ENCODE data around the gene CADPS2.

The CADPS2 gene

DNA sequence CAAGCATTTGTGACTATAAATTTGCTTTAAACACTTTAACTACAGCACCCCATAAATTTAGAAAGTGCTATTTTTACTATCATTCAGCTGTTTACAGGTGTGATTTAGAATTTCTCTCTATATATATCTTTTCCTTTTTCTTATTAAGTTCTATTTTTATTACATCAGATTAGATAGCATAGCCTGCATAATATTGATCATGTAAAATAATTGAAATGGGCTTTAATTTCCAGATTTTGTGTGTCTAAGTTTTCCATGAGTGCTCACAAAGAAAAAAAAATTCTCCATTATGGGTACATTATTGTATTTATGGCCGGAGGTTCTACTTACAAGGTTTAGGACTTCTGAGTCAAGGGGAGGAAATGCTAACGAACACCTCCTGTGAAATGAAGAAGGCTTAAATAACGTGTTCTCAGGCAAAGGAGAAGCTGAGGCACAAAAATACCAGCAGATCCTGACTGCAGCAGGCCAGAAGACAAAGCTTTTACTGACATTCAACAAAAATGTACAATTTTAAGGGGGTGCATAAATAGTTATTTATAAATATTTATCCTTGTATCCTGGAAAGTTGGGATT lies 301.5 kb downstream of the CADPS2 start:
- no peak for TF ChIP-seq GLIS3 (CRISPR knock-in tag; IDR thresholded peaks at IDR 0.05)

DNA sequence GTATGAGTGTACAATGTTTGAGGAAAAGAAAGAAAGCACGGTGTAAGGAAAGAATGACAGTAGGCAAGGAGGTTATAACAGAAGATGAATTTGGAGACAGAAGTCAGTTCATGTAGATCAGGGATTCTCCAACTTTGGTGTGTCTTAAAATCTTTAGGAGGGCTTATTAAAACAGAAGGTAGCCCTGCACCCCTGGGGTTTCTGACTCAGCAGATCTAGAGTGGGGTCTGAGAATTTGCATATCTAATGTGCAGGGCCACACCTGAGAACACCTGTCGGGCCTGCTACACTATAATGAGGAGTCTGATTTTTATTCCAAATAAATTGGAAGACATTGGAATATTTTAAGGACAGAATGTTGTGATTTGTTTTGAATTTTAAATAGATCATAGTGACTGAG lies 307.9 kb downstream of the CADPS2 start:
- ATAC-seq = no peak
- TF ChIP-seq ZNF565 (CRISPR knock-in tag; conservative IDR thresholded peaks at IDR 0.05; ENCODE audit: low read depth) (no peak), ARNTL (CRISPR knock-in tag; IDR thresholded peaks at IDR 0.05; ENCODE audit: borderline replicate concordance, low read depth) (no peak), RARB (CRISPR knock-in tag; IDR thresholded peaks at IDR 0.05) (no peak), BACH2 (CRISPR knock-in tag; IDR thresholded peaks at IDR 0.05; ENCODE audit: borderline replicate concordance) (no peak), TCF4 (CRISPR knock-in tag; IDR thresholded peaks at IDR 0.05; ENCODE audit: borderline replicate concordance) (no peak), ESRRG (CRISPR knock-in tag; IDR thresholded peaks at IDR 0.05) (no peak)
- TF ChIP-seq, protein P1, sequence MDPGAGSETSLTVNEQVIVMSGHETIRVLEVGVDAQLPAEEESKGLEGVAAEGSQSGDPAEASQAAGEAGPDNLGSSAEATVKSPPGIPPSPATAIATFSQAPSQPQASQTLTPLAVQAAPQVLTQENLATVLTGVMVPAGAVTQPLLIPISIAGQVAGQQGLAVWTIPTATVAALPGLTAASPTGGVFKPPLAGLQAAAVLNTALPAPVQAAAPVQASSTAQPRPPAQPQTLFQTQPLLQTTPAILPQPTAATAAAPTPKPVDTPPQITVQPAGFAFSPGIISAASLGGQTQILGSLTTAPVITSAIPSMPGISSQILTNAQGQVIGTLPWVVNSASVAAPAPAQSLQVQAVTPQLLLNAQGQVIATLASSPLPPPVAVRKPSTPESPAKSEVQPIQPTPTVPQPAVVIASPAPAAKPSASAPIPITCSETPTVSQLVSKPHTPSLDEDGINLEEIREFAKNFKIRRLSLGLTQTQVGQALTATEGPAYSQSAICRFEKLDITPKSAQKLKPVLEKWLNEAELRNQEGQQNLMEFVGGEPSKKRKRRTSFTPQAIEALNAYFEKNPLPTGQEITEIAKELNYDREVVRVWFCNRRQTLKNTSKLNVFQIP (CRISPR knock-in tag; IDR thresholded peaks at IDR 0.05; ENCODE audit: borderline replicate concordance, low read depth) = no peak
- TF ChIP-seq, protein P2, sequence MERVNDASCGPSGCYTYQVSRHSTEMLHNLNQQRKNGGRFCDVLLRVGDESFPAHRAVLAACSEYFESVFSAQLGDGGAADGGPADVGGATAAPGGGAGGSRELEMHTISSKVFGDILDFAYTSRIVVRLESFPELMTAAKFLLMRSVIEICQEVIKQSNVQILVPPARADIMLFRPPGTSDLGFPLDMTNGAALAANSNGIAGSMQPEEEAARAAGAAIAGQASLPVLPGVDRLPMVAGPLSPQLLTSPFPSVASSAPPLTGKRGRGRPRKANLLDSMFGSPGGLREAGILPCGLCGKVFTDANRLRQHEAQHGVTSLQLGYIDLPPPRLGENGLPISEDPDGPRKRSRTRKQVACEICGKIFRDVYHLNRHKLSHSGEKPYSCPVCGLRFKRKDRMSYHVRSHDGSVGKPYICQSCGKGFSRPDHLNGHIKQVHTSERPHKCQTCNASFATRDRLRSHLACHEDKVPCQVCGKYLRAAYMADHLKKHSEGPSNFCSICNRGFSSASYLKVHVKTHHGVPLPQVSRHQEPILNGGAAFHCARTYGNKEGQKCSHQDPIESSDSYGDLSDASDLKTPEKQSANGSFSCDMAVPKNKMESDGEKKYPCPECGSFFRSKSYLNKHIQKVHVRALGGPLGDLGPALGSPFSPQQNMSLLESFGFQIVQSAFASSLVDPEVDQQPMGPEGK (CRISPR knock-in tag; IDR thresholded peaks at IDR 0.05; ENCODE audit: borderline replicate concordance) = no peak
- TF ChIP-seq, protein P3, sequence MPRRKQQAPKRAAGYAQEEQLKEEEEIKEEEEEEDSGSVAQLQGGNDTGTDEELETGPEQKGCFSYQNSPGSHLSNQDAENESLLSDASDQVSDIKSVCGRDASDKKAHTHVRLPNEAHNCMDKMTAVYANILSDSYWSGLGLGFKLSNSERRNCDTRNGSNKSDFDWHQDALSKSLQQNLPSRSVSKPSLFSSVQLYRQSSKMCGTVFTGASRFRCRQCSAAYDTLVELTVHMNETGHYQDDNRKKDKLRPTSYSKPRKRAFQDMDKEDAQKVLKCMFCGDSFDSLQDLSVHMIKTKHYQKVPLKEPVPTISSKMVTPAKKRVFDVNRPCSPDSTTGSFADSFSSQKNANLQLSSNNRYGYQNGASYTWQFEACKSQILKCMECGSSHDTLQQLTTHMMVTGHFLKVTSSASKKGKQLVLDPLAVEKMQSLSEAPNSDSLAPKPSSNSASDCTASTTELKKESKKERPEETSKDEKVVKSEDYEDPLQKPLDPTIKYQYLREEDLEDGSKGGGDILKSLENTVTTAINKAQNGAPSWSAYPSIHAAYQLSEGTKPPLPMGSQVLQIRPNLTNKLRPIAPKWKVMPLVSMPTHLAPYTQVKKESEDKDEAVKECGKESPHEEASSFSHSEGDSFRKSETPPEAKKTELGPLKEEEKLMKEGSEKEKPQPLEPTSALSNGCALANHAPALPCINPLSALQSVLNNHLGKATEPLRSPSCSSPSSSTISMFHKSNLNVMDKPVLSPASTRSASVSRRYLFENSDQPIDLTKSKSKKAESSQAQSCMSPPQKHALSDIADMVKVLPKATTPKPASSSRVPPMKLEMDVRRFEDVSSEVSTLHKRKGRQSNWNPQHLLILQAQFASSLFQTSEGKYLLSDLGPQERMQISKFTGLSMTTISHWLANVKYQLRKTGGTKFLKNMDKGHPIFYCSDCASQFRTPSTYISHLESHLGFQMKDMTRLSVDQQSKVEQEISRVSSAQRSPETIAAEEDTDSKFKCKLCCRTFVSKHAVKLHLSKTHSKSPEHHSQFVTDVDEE (CRISPR knock-in tag; IDR thresholded peaks at IDR 0.05) = no peak

More for the DNA sequence above, 301.5 kb downstream of the CADPS2 start:
- no peak for ATAC-seq

DNA sequence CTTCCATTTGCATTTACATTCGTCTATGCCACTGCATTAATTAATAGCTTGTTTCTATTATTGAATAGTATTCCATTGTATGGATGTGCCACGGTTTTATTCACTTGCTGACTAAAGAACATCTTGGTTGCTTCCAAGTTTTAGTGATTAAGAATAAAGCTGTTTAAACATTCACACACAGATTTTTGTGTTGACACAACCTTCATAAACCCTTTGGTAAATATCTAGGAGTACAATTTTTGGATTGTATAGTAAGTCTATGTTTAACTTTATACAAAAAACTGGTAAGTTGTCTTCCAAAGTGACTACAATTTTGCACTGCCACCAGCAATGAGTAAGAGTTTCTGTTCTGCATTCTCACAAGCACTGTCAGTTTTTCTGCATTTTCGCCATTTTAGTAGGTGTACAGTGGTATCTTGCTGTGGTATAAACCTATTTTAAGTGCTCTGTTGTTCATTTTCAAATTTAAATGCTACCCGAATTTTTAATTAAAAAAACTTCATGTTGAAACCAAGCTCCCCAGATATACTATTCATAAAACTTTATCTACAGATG lies 308.7 kb downstream of the CADPS2 start:
- TF ChIP-seq SNAI2 (CRISPR knock-in tag; IDR thresholded peaks at IDR 0.05) = no peak
- no peak for TF ChIP-seq TOX (CRISPR knock-in tag; IDR thresholded peaks at IDR 0.05; ENCODE audit: borderline replicate concordance)
- no peak for TF ChIP-seq ZFP30 (CRISPR knock-in tag; IDR thresholded peaks at IDR 0.05)
- TF ChIP-seq ZNF8 (CRISPR knock-in tag; IDR thresholded peaks at IDR 0.05) = no peak
- TF ChIP-seq ARNTL (CRISPR knock-in tag; IDR thresholded peaks at IDR 0.05; ENCODE audit: borderline replicate concordance, low read depth) = no peak
- TF ChIP-seq OSR1 (CRISPR knock-in tag; IDR thresholded peaks at IDR 0.05) = no peak
- no peak for TF ChIP-seq ZC3H10 (CRISPR knock-in tag; IDR thresholded peaks at IDR 0.05)
- TF ChIP-seq RARB (CRISPR knock-in tag; IDR thresholded peaks at IDR 0.05) = no peak
- TF ChIP-seq, protein P2 (CRISPR knock-in tag; IDR thresholded peaks at IDR 0.05; ENCODE audit: borderline replicate concordance) = no peak
- TF ChIP-seq TCF4 (CRISPR knock-in tag; IDR thresholded peaks at IDR 0.05; ENCODE audit: borderline replicate concordance) = no peak
- TF ChIP-seq ZNF70 (CRISPR knock-in tag; IDR thresholded peaks at IDR 0.05) = no peak
- ATAC-seq = no peak

DNA sequence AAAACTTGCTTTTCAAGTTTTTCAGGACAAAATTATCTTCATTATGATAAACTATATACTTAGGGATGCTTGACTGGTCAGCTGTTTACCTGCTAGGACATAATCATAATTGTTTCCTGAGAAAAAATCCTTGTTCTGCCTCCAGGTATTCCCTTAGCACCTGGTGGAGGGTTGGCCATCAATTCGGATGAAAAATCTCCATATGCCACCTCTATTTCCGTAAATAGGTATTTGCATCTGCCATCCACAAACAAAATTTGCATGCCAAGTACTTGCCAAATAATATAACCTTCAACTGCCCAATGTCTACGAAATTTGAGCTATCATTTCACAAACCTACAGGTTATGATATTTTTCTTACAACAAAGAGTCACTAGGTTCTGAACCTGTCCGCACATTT lies 313.6 kb downstream of the CADPS2 start:
- ATAC-seq = no peak
- TF ChIP-seq ZNF70 (CRISPR knock-in tag; IDR thresholded peaks at IDR 0.05) (no peak), ESRRG (CRISPR knock-in tag; IDR thresholded peaks at IDR 0.05) (no peak), TCF4 (CRISPR knock-in tag; IDR thresholded peaks at IDR 0.05; ENCODE audit: borderline replicate concordance) (no peak), OSR1 (CRISPR knock-in tag; IDR thresholded peaks at IDR 0.05) (no peak), ISL1 (CRISPR knock-in tag; IDR thresholded peaks at IDR 0.05) (no peak), ZNF565 (CRISPR knock-in tag; conservative IDR thresholded peaks at IDR 0.05; ENCODE audit: low read depth) (no peak), CSDC2 (CRISPR knock-in tag; IDR thresholded peaks at IDR 0.05) (no peak), ARNTL (CRISPR knock-in tag; IDR thresholded peaks at IDR 0.05; ENCODE audit: borderline replicate concordance, low read depth) (no peak)
- TF ChIP-seq, protein P3 (CRISPR knock-in tag; IDR thresholded peaks at IDR 0.05) = no peak
- TF ChIP-seq, protein P4, sequence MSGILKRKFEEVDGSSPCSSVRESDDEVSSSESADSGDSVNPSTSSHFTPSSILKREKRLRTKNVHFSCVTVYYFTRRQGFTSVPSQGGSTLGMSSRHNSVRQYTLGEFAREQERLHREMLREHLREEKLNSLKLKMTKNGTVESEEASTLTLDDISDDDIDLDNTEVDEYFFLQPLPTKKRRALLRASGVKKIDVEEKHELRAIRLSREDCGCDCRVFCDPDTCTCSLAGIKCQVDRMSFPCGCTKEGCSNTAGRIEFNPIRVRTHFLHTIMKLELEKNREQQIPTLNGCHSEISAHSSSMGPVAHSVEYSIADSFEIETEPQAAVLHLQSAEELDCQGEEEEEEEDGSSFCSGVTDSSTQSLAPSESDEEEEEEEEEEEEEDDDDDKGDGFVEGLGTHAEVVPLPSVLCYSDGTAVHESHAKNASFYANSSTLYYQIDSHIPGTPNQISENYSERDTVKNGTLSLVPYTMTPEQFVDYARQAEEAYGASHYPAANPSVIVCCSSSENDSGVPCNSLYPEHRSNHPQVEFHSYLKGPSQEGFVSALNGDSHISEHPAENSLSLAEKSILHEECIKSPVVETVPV (CRISPR knock-in tag; IDR thresholded peaks at IDR 0.05) = no peak
- TF ChIP-seq, protein P5, sequence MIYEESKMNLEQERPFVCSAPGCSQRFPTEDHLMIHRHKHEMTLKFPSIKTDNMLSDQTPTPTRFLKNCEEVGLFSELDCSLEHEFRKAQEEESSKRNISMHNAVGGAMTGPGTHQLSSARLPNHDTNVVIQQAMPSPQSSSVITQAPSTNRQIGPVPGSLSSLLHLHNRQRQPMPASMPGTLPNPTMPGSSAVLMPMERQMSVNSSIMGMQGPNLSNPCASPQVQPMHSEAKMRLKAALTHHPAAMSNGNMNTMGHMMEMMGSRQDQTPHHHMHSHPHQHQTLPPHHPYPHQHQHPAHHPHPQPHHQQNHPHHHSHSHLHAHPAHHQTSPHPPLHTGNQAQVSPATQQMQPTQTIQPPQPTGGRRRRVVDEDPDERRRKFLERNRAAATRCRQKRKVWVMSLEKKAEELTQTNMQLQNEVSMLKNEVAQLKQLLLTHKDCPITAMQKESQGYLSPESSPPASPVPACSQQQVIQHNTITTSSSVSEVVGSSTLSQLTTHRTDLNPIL (CRISPR knock-in tag; IDR thresholded peaks at IDR 0.05; ENCODE audit: low read depth) = no peak

All from SK-N-SH treated with all-trans-retinoic acid at 6 μM for 48 hours (cell line).